HG03060 (cell line): ENCODE results near the gene PI4KA.
"Not testable (repeated sequence)": the region's sequence is repeated elsewhere in the genome, so short reads cannot be mapped to it uniquely, and the experiment has no call there.

Source experiments
- ATAC-seq: cut with Tn5 transposase; IDR thresholded peaks from one replicate; pipeline ENCODE4 v1.9.1; 2021; ENCODE audit warnings: low read depth, moderate number of reproducible peaks; ENCODE audit not compliant: unreplicated experiment

PI4KA gene

GRCh38 chr22:20672732-20673131 lies 185.9 kb downstream of the PI4KA start:
- ATAC-seq: no peak

GRCh38 chr22:20672082-20672424 lies 186.6 kb downstream of the PI4KA start:
- ATAC-seq: no peak

- no peak for ATAC-seq
Observed at GRCh38 chr22:20671409-20672081, 187.1 kb downstream of the PI4KA start.

GRCh38 chr22:20670457-20671261 lies 188.0 kb downstream of the PI4KA start:
- not testable (repeated sequence) for ATAC-seq

- not testable (repeated sequence) for ATAC-seq
Observed at GRCh38 chr22:20669884-20670283, 188.7 kb downstream of the PI4KA start.

- not testable (repeated sequence) for ATAC-seq
Observed at GRCh38 chr22:20669471-20669870, 189.1 kb downstream of the PI4KA start.

- not testable (repeated sequence) for ATAC-seq
Observed at GRCh38 chr22:20668769-20669168, 189.8 kb downstream of the PI4KA start.

- ATAC-seq: not testable (repeated sequence)
Observed at GRCh38 chr22:20668226-20668625, 190.4 kb downstream of the PI4KA start.

GRCh38 chr22:20667548-20667947 lies 191.1 kb downstream of the PI4KA start:
- ATAC-seq: not testable (repeated sequence)

- no peak for ATAC-seq
Observed at GRCh38 chr22:20666560-20666959, 192.1 kb downstream of the PI4KA start.

GRCh38 chr22:20664594-20664959 lies 194.0 kb downstream of the PI4KA start:
- ATAC-seq: no peak

- ATAC-seq: no peak
Observed at GRCh38 chr22:20663941-20664593, 194.5 kb downstream of the PI4KA start.

- ATAC-seq: no peak
Observed at GRCh38 chr22:20663137-20663828, 195.3 kb downstream of the PI4KA start.

- not testable (repeated sequence) for ATAC-seq
Observed at GRCh38 chr22:20662524-20663036, 196.0 kb downstream of the PI4KA start.

GRCh38 chr22:20661473-20661872 lies 197.1 kb downstream of the PI4KA start:
- ATAC-seq: no peak

- no peak for ATAC-seq
Observed at GRCh38 chr22:20660441-20661054, 198.1 kb downstream of the PI4KA start.

GRCh38 chr22:20659920-20660319 lies 198.7 kb downstream of the PI4KA start:
- ATAC-seq: no peak

- ATAC-seq: no peak
Observed at GRCh38 chr22:20659258-20659657, 199.4 kb downstream of the PI4KA start.

GRCh38 chr22:20658433-20659222 lies 200.0 kb downstream of the PI4KA start:
- ATAC-seq: no peak
